Measurements from ENCODE around the gene ISYNA1. TPM values are rescaled to one million over a fixed set of nuclear protein-coding genes. Genes with fewer than 3 reads are reported as not detected.

Gene ISYNA1
- total and polyA plus RNA-seq, 2 of the 8 experiments (the other 6 are each of a cell fraction or from before 2014, with no cell fraction given) = 207 to 264 TPM

- TF ChIP-seq RAD21 (IDR thresholded peaks at IDR 0.05 in 1 of 2, conservative IDR thresholded peaks at IDR 0.05 in 1 of 2; ENCODE audit: low read depth in 2 of 2, low read length in 2 of 2) = no peak
Observed at GRCh38 chr19:18445262-18445948, 7.5 kb upstream of the ISYNA1 start (continued).
